ENCODE results near the gene HIGD1A.

The HIGD1A gene

GRCh38 chr3:42746455-42747450, 57.5 kb downstream of the HIGD1A start:
- Histone ChIP-seq H3K36me3 (ENCODE audit: control insufficient read depth in 4 of 4, insufficient read depth in 4 of 4, low read length in 3 of 4) (no peaks in the 10 kb centered on the region), H3K27me3 (replicated peaks in 2 of 5; ENCODE audit: control insufficient read depth in 4 of 5, insufficient read depth in 5 of 5, low read length in 4 of 5) (no peaks in the 10 kb centered on the region), H3K4me3 (ENCODE audit: control insufficient read depth in 1 of 7, extremely low read depth in 1 of 7, insufficient read depth in 4 of 7, low read depth in 2 of 7, low read length in 6 of 7) (no peak overlapping the region), H3K9me3 (ENCODE audit: control extremely low read depth in 1 of 5, control insufficient read depth in 4 of 5, insufficient read depth in 2 of 5, low read depth in 1 of 5, low read length in 4 of 5) (no peaks in the 10 kb centered on the region), H3K4me1 (ENCODE audit: control extremely low read depth in 1 of 4, control insufficient read depth in 4 of 4, insufficient read depth in 4 of 4, low read length in 3 of 4) (no peaks in the 10 kb centered on the region), H3K27ac (ENCODE audit: insufficient read depth in 1 of 2, low read depth in 1 of 2, low read length in 2 of 2, poor library complexity in 1 of 2, severe bottlenecking in 2 of 2) (no peak overlapping the region)
- DNase-seq: no peak
- 100% methylated on average over 8 of the region's 11 CpGs for WGBS (ENCODE audit: insufficient coverage)
- POLR2A ChIA-PET: no interaction called here
- CTCF ChIA-PET: interaction anchor here (1.1 to 5.4 kb wide), 6 partner anchors 8 to 136 kb away, joined by 3 to 49 read pairs (median 4); no protein-coding TSS in a partner anchor

- POLR2A ChIA-PET: no interaction called here
These were observed 58.4 kb downstream of the HIGD1A start for GRCh38 chr3:42745776-42746454.

DNA sequence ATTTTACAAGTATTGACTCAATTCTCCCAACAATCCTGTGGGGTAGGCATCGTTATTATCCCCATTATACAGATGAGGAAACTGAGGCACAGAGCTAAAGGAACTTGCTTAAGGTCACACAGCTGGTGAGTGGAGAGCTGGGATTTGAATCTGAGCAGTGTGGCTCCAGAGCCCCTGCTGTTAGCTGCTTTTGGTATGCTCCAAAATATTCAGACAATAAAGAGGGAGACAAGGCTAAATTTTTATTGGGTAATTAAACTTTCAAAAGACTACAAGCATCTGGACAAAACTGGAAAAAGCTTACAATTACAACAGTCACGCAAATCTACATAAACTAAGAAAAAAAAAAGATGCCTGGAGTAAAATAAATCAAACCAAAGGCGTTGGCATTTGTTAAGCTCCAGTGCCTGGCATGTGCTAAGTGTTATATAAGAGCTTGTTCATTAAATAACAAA, 59.0 kb downstream of the HIGD1A start:
- Histone ChIP-seq H3K27me3 (replicated peaks in 2 of 5; ENCODE audit: control insufficient read depth in 4 of 5, insufficient read depth in 5 of 5, low read length in 4 of 5) (no peaks in the 10 kb centered on the region), H3K4me3 (ENCODE audit: control insufficient read depth in 1 of 7, extremely low read depth in 1 of 7, insufficient read depth in 4 of 7, low read depth in 2 of 7, low read length in 6 of 7) (no peak overlapping the region), H3K4me1 (ENCODE audit: control extremely low read depth in 1 of 4, control insufficient read depth in 4 of 4, insufficient read depth in 4 of 4, low read length in 3 of 4) (no peaks in the 10 kb centered on the region), H3K27ac (ENCODE audit: insufficient read depth in 1 of 2, low read depth in 1 of 2, low read length in 2 of 2, poor library complexity in 1 of 2, severe bottlenecking in 2 of 2) (no peak overlapping the region), H3K9me3 (ENCODE audit: control extremely low read depth in 1 of 5, control insufficient read depth in 4 of 5, insufficient read depth in 2 of 5, low read depth in 1 of 5, low read length in 4 of 5) (no peaks in the 10 kb centered on the region), H3K36me3 (ENCODE audit: control insufficient read depth in 4 of 4, insufficient read depth in 4 of 4, low read length in 3 of 4) (no peaks in the 10 kb centered on the region)
- 94% methylated on average over 2 of the region's 3 CpGs for WGBS (ENCODE audit: insufficient coverage)
- POLR2A ChIA-PET: no interaction called here
- CTCF ChIA-PET: interaction anchor here (0.7 to 5.4 kb wide), 12 partner anchors 11 to 196 kb away, joined by 3 to 49 read pairs (median 4); partner anchors contain the start of gene SEC22C
- no peak for DNase-seq

More at GRCh38 chr3:42745776-42746454, 58.4 kb downstream of the HIGD1A start:
- no peaks in the 10 kb centered on the region for H3K36me3 ChIP-seq (ENCODE audit: control insufficient read depth in 4 of 4, insufficient read depth in 4 of 4, low read length in 3 of 4)
- H3K27me3 ChIP-seq (replicated peaks in 2 of 5; ENCODE audit: control insufficient read depth in 4 of 5, insufficient read depth in 5 of 5, low read length in 4 of 5): no peaks in the 10 kb centered on the region
- no peaks in the 10 kb centered on the region for H3K9me3 ChIP-seq (ENCODE audit: control extremely low read depth in 1 of 5, control insufficient read depth in 4 of 5, insufficient read depth in 2 of 5, low read depth in 1 of 5, low read length in 4 of 5)
- 92% methylated on average over 8 of the region's 8 CpGs for WGBS (ENCODE audit: insufficient coverage)
- DNase-seq: no peak
- H3K4me1 ChIP-seq (ENCODE audit: control extremely low read depth in 1 of 4, control insufficient read depth in 4 of 4, insufficient read depth in 4 of 4, low read length in 3 of 4): no peaks in the 10 kb centered on the region
- CTCF ChIA-PET: interaction anchor here (0.7 to 5.4 kb wide), 12 partner anchors 10 to 197 kb away, joined by 3 to 49 read pairs (median 4); partner anchors contain the start of gene SEC22C
- H3K27ac ChIP-seq (ENCODE audit: insufficient read depth in 1 of 2, low read depth in 1 of 2, low read length in 2 of 2, poor library complexity in 1 of 2, severe bottlenecking in 2 of 2): no peak overlapping the region
- no peak overlapping the region for H3K4me3 ChIP-seq (ENCODE audit: control insufficient read depth in 1 of 7, extremely low read depth in 1 of 7, insufficient read depth in 4 of 7, low read depth in 2 of 7, low read length in 6 of 7)

DNA sequence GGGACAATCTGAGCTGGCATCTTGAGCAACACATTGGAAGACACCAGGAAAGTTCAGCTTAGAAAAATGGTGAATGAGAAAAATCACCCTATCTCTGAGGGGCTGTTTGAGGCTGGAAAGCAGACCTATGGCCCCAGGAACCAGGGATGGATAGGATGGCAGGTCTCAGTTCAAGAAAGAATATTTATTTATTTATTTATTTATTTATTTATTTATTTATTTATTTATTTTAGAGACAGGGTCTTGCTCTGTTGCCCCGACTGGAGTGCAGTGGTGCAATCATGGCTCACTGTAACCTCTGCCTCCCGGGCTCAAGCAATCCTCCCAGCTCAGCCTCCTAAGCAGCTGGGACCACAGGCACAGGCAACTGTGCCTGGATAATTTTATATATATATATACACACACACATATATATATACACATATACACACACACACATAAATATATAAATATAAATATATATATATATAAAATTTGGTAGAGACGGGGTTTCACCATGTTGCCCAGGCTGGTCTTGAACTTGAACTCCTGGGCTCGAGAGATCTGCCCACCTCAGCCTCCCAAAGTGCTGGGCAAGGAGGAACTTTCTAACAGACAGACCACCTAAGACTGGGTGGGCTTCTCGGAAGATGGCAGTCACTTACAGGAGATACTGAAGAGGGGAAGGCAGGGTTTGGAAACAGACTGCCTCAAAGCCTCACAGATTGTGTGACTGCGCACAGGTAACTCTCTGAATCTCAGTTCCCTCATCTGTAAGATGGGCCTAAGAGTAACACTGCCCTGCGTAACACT, 60.9 kb downstream of the HIGD1A start:
- H3K36me3 ChIP-seq (ENCODE audit: control insufficient read depth in 4 of 4, insufficient read depth in 4 of 4, low read length in 3 of 4): no peaks in the 10 kb centered on the region
- peaks cover 0 to 12% (median 6%) of the 10 kb centered on the region in 4 experiments for H3K4me1 ChIP-seq (ENCODE audit: control extremely low read depth in 1 of 4, control insufficient read depth in 4 of 4, insufficient read depth in 4 of 4, low read length in 3 of 4)
- no peaks in the 10 kb centered on the region for H3K9me3 ChIP-seq (ENCODE audit: control extremely low read depth in 1 of 5, control insufficient read depth in 4 of 5, insufficient read depth in 2 of 5, low read depth in 1 of 5, low read length in 4 of 5)
- H3K27me3 ChIP-seq (replicated peaks in 2 of 5; ENCODE audit: control insufficient read depth in 4 of 5, insufficient read depth in 5 of 5, low read length in 4 of 5): no peaks in the 10 kb centered on the region
- ChIA-PET POLR2A (no interaction called here), CTCF (interaction anchor here (0.8 to 5.4 kb wide), 11 partner anchors 9 to 165 kb away, joined by 3 to 49 read pairs (median 3); partner anchors contain the start of gene SEC22C)
- no peak overlapping the region for H3K4me3 ChIP-seq (ENCODE audit: control insufficient read depth in 1 of 7, extremely low read depth in 1 of 7, insufficient read depth in 4 of 7, low read depth in 2 of 7, low read length in 6 of 7)
- WGBS (ENCODE audit: insufficient coverage): 100% methylated on average over 3 of the region's 7 CpGs
- no peak overlapping the region for H3K27ac ChIP-seq (ENCODE audit: insufficient read depth in 1 of 2, low read depth in 1 of 2, low read length in 2 of 2, poor library complexity in 1 of 2, severe bottlenecking in 2 of 2)
- DNase-seq: no peak

DNA sequence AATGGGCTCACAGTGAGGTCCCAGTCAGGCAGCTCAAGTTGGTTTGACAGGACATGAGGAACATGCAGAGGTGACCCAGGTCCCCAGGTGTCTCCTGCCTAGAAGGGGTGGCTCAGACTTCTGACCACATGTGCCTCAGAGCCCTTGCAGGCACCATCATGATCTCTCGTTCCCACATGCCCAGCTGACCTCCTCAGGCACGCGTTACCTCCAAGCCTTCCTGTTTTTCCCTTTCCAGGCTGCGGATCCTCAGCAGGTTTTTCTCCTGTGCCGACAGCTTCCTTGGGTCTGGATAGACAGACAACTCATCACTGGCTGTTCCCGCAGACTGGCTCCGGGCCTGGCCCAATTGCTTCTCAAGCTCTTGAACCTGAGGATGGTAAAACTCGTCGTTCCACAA, 61.6 kb downstream of the HIGD1A start:
- H3K36me3 ChIP-seq (ENCODE audit: control insufficient read depth in 4 of 4, insufficient read depth in 4 of 4, low read length in 3 of 4): no peaks in the 10 kb centered on the region
- CTCF ChIA-PET: interaction anchor here (0.8 to 3.4 kb wide), 6 partner anchors 9 to 162 kb away, joined by 3 to 14 read pairs (median 4); partner anchors contain the start of gene SEC22C
- DNase-seq: no peak
- no peak overlapping the region for H3K4me3 ChIP-seq (ENCODE audit: control insufficient read depth in 1 of 7, extremely low read depth in 1 of 7, insufficient read depth in 4 of 7, low read depth in 2 of 7, low read length in 6 of 7)
- no peak overlapping the region for H3K27ac ChIP-seq (ENCODE audit: insufficient read depth in 1 of 2, low read depth in 1 of 2, low read length in 2 of 2, poor library complexity in 1 of 2, severe bottlenecking in 2 of 2)
- POLR2A ChIA-PET: no interaction called here
- 98% methylated on average over 9 of the region's 9 CpGs for WGBS (ENCODE audit: insufficient coverage)
- peaks cover 0 to 12% (median 6%) of the 10 kb centered on the region in 4 experiments for H3K4me1 ChIP-seq (ENCODE audit: control extremely low read depth in 1 of 4, control insufficient read depth in 4 of 4, insufficient read depth in 4 of 4, low read length in 3 of 4)
- no peaks in the 10 kb centered on the region for H3K9me3 ChIP-seq (ENCODE audit: control extremely low read depth in 1 of 5, control insufficient read depth in 4 of 5, insufficient read depth in 2 of 5, low read depth in 1 of 5, low read length in 4 of 5)
- H3K27me3 ChIP-seq (replicated peaks in 2 of 5; ENCODE audit: control insufficient read depth in 4 of 5, insufficient read depth in 5 of 5, low read length in 4 of 5): no peaks in the 10 kb centered on the region

- CTCF ChIA-PET: interaction anchor here (0.8 to 3.2 kb wide), 6 partner anchors 10 to 162 kb away, joined by 3 to 14 read pairs (median 4); no protein-coding TSS in a partner anchor
- 98% methylated on average over 4 of the region's 4 CpGs for WGBS (ENCODE audit: insufficient coverage)
- no peak overlapping the region for H3K27ac ChIP-seq (ENCODE audit: insufficient read depth in 1 of 2, low read depth in 1 of 2, low read length in 2 of 2, poor library complexity in 1 of 2, severe bottlenecking in 2 of 2)
These were observed 62.0 kb downstream of the HIGD1A start for GRCh38 chr3:42742259-42742658.

More at GRCh38 chr3:42742259-42742658, 62.0 kb downstream of the HIGD1A start:
- Histone ChIP-seq H3K4me3 (ENCODE audit: control insufficient read depth in 1 of 7, extremely low read depth in 1 of 7, insufficient read depth in 4 of 7, low read depth in 2 of 7, low read length in 6 of 7) (no peak overlapping the region), H3K4me1 (ENCODE audit: control extremely low read depth in 1 of 4, control insufficient read depth in 4 of 4, insufficient read depth in 4 of 4, low read length in 3 of 4) (peaks cover 0 to 12% (median 6%) of the 10 kb centered on the region in 4 experiments), H3K27me3 (replicated peaks in 2 of 5; ENCODE audit: control insufficient read depth in 4 of 5, insufficient read depth in 5 of 5, low read length in 4 of 5) (no peaks in the 10 kb centered on the region), H3K36me3 (ENCODE audit: control insufficient read depth in 4 of 4, insufficient read depth in 4 of 4, low read length in 3 of 4) (no peaks in the 10 kb centered on the region), H3K9me3 (ENCODE audit: control extremely low read depth in 1 of 5, control insufficient read depth in 4 of 5, insufficient read depth in 2 of 5, low read depth in 1 of 5, low read length in 4 of 5) (no peaks in the 10 kb centered on the region)
- no peak for DNase-seq
- POLR2A ChIA-PET: no interaction called here

All from common myeloid progenitor, CD34-positive (primary cell).